IMR-90 (cell line): Measurements from ENCODE around the gene SHB. TPM values are rescaled to one million over a fixed set of nuclear protein-coding genes. Genes with fewer than 3 reads are reported as not detected.

Source experiments
- ATAC-seq: fragments of 200-7000 bp; cut with Tn5 transposase; 2 replicates; pipeline ENCODE4 v1.9.1; 2020; ENCODE audit warnings: low read depth, mild to moderate bottlenecking, moderate library complexity
- BruUV-seq: library from RNA; stranded (reverse); fragments of 400-500 nt; replicated peaks from 2 replicates; lab custom pipeline; 2021; lab: Mats Ljungman, UMichigan
- CTCF ChIA-PET: fragments of 300-600 bp; formaldehyde crosslinking; extraction: SDS; loops from one replicate; lab custom pipeline; 2021; ENCODE audit warnings: antibody characterized with exemption; lab: Yijun Ruan, JAX
- POLR2A ChIA-PET: fragments of 300-600 bp; sonication (Branson Sonifier 250); formaldehyde crosslinking; loops from one replicate; lab custom pipeline; 2022; ENCODE audit warnings: antibody characterized with exemption; ENCODE audit not compliant: unreplicated experiment; lab: Charles Lee
- DNase-seq: peaks from one replicate; pipeline ENCODE4 v3.0.0; 2013
- H2AFZ ChIP-seq: replicated peaks from 2 replicates; pipeline ENCODE3; 2013; ENCODE audit warnings: low read length, mild to moderate bottlenecking; ENCODE audit not compliant: poor library complexity
- H2AK5ac ChIP-seq: 2 replicates; pipeline ENCODE4 v1.6.1; 2013; ENCODE audit warnings: low read depth, low read length, inconsistent platforms
- H2AK9ac ChIP-seq: replicated peaks from 2 replicates; pipeline ENCODE3; 2013; ENCODE audit warnings: mild to moderate bottlenecking, low read depth, low read length, moderate library complexity; ENCODE audit not compliant: poor library complexity
- H2BK120ac ChIP-seq: 2 replicates; pipeline ENCODE4 v1.6.1; 2013; ENCODE audit warnings: low read depth, low read length, inconsistent platforms
- H2BK15ac ChIP-seq: 3 replicates; pipeline ENCODE4 v1.6.1; 2013; ENCODE audit warnings: low read depth, low read length, inconsistent platforms
- H2BK20ac ChIP-seq: 2 replicates; pipeline ENCODE4 v1.6.1; 2013; ENCODE audit warnings: low read depth, mild to moderate bottlenecking, inconsistent platforms, low read length, moderate library complexity
- H2BK5ac ChIP-seq: 2 replicates; pipeline ENCODE4 v1.6.1; 2013; ENCODE audit warnings: mild to moderate bottlenecking, low read depth, low read length, inconsistent platforms; ENCODE audit not compliant: poor library complexity, severe bottlenecking
- H3K14ac ChIP-seq: replicated peaks from 2 replicates; pipeline ENCODE4 v1.6.1; 2013; ENCODE audit warnings: low read depth, low read length, inconsistent platforms
- H3K18ac ChIP-seq: 2 replicates; pipeline ENCODE4 v1.6.1; 2013; ENCODE audit warnings: low read depth, low read length, control low read depth
- H3K23ac ChIP-seq: 2 replicates; pipeline ENCODE4 v1.6.1; 2013; ENCODE audit warnings: low read depth, low read length, inconsistent platforms
- H3K27ac ChIP-seq: 2 replicates; pipeline ENCODE4 v1.5.1; 2013; ENCODE audit warnings: mild to moderate bottlenecking, control low read depth, low read length; ENCODE audit not compliant: insufficient read depth
- H3K27me3 ChIP-seq: 2 replicates; pipeline ENCODE4 v1.6.1; 2013; ENCODE audit warnings: low read length; ENCODE audit not compliant: control insufficient read depth, insufficient read depth
- H3K36me3 ChIP-seq: 2 replicates; pipeline ENCODE4 v1.6.1; 2013; ENCODE audit warnings: low read length, mixed read lengths; ENCODE audit not compliant: control insufficient read depth, insufficient read depth
- H3K4ac ChIP-seq: 2 replicates; pipeline ENCODE4 v1.6.1; 2013; ENCODE audit warnings: low read depth, low read length, inconsistent platforms
- H3K4me1 ChIP-seq: 2 replicates; pipeline ENCODE4 v1.6.1; 2013; ENCODE audit warnings: low read length, mixed read lengths; ENCODE audit not compliant: control insufficient read depth, insufficient read depth
- H3K4me2 ChIP-seq: 2 replicates; pipeline ENCODE4 v1.6.1; 2013; ENCODE audit warnings: low read depth, mild to moderate bottlenecking, control low read depth, low read length, moderate library complexity
- H3K4me3 ChIP-seq: 2 replicates; pipeline ENCODE4 v1.5.1; 2013; ENCODE audit warnings: low read depth, mild to moderate bottlenecking, control low read depth, low read length, moderate library complexity; ENCODE audit not compliant: insufficient read depth
- H3K56ac ChIP-seq: 2 replicates; pipeline ENCODE4 v1.6.1; 2013; ENCODE audit warnings: low read length, inconsistent platforms; ENCODE audit not compliant: insufficient read depth; ENCODE audit errors: extremely low read depth
- H3K79me1 ChIP-seq, 2 experiments: 2 replicates each; pipeline ENCODE4 v1.6.1; 2013; ENCODE audit warnings: low read length in 2 of 2, inconsistent platforms in 1 of 2, low read depth in 1 of 2
- H3K9ac ChIP-seq: 2 replicates; pipeline ENCODE4 v1.6.1; 2013; ENCODE audit warnings: low read depth, low read length, control low read depth
- H3K9me1 ChIP-seq: 2 replicates; pipeline ENCODE4 v1.6.1; 2013; ENCODE audit warnings: low read length, inconsistent platforms; ENCODE audit not compliant: insufficient read depth
- H3K9me3 ChIP-seq: 2 replicates; pipeline ENCODE4 v1.6.1; 2013; ENCODE audit warnings: low read length; ENCODE audit not compliant: control insufficient read depth, insufficient read depth
- H4K20me1 ChIP-seq: 2 replicates; pipeline ENCODE4 v1.6.1; 2013; ENCODE audit warnings: low read length, inconsistent platforms; ENCODE audit not compliant: insufficient read depth
- H4K5ac ChIP-seq: 2 replicates; pipeline ENCODE4 v1.6.1; 2013; ENCODE audit warnings: mild to moderate bottlenecking, low read depth, low read length, control low read depth
- H4K8ac ChIP-seq, 2 experiments: 2 replicates each; pipeline ENCODE4 v1.6.1; 2013; ENCODE audit warnings: low read depth in 2 of 2, low read length in 2 of 2, control low read depth in 1 of 2, inconsistent platforms in 1 of 2
- H4K91ac ChIP-seq: 2 replicates; pipeline ENCODE4 v1.6.1; 2013; ENCODE audit warnings: low read depth, low read length, inconsistent platforms; ENCODE audit not compliant: insufficient read depth
- BHLHE40 ChIP-seq: fragments of 150-350 bp; IDR thresholded peaks from 2 replicates; pipeline ENCODE4 v1.6.1; 2016; ENCODE audit warnings: mild to moderate bottlenecking, low read depth, low read length
- CTCF ChIP-seq: conservative IDR thresholded peaks from 2 replicates; pipeline ENCODE4 v1.5.1; 2012; ENCODE audit warnings: mild to moderate bottlenecking, low read depth, low read length, improper control_type of control experiment
- MAFK ChIP-seq: IDR thresholded peaks from 2 replicates; pipeline ENCODE4 v1.6.1; 2012; ENCODE audit warnings: low read depth, low read length, improper control_type of control experiment
- MXI1 ChIP-seq: IDR thresholded peaks from 2 replicates; pipeline ENCODE4 v1.6.1; 2012; ENCODE audit warnings: low read depth, mild to moderate bottlenecking, low read length, moderate library complexity, borderline replicate concordance
- NFE2L2 ChIP-seq: fragments of 150-350 bp; IDR thresholded peaks from 2 replicates; pipeline ENCODE4 v1.6.1; 2016; ENCODE audit warnings: low read depth, mild to moderate bottlenecking, low read length
- POLR2A ChIP-seq: IDR thresholded peaks from 2 replicates; pipeline ENCODE4 v1.6.1; 2012; ENCODE audit warnings: mild to moderate bottlenecking, low read depth, low read length
- RAD21 ChIP-seq: IDR thresholded peaks from 2 replicates; pipeline ENCODE4 v1.6.1; 2012; ENCODE audit warnings: low read length, improper control_type of control experiment
- RCOR1 ChIP-seq: IDR thresholded peaks from 2 replicates; pipeline ENCODE4 v1.6.1; 2012; ENCODE audit warnings: mild to moderate bottlenecking, low read length, improper control_type of control experiment; ENCODE audit not compliant: insufficient replicate concordance
- SMC3 ChIP-seq: fragments of 150-350 bp; IDR thresholded peaks from 2 replicates; pipeline ENCODE4 v1.6.1; 2016; ENCODE audit warnings: low read depth, mild to moderate bottlenecking, antibody characterized with exemption, low read length, moderate library complexity
- WGBS, 2 experiments: methylation state at CpG; one replicate each; pipeline versions ENCODE4 v1.1.5 to v1.1.7; 2013; ENCODE audit warnings: missing lambda C conversion rate in 2 of 2; ENCODE audit not compliant: insufficient read length in 1 of 2; ENCODE audit errors: extremely low coverage in 2 of 2; 5-methylcytosine and 5-hydroxymethylcytosine counted together
- dilution Hi-C: fragments of 300-500 bp; cut with HindIII; formaldehyde crosslinking; loops from one replicate; pipeline ENCODE4 v1.14.3; 2018; ENCODE audit warnings: low sequenced_read_pairs; ENCODE audit not compliant: unreplicated experiment
- in situ Hi-C: fragments of 300-500 bp; cut with MboI; formaldehyde crosslinking; loops from 3 replicates; pipeline ENCODE4 v1.14.3; 2019; ENCODE audit warnings: low sequenced_read_pairs, inconsistent platforms, mixed read lengths
- intact Hi-C: fragments of 100-400 bp; cut with micrococcal nuclease; formaldehyde crosslinking; loops from 2 replicates; pipeline ENCODE4 v1.10.0; 2022
- polyA plus RNA-seq, 3 experiments: library from polyadenylated mRNA; depleted of rRNA; stranded (reverse); fragments of >200 nt; gene quantifications; 2 replicates each; pipeline ENCODE4 v1.2.3, GENCODE V29; 2012; ENCODE audit warnings: low replicate concordance in 1 of 3
- total RNA-seq: library from RNA; depleted of rRNA; stranded (reverse); fragments of >200 nt; gene quantifications from 2 replicates; pipeline ENCODE4 v1.2.3, GENCODE V29; 2012
- TF ChIP-seq, protein P1 (sequence below): fragments of 150-350 bp; IDR thresholded peaks from 2 replicates; pipeline ENCODE4 v1.6.1; 2016; ENCODE audit warnings: low read depth, mild to moderate bottlenecking, low read length, moderate library complexity, borderline replicate concordance

Gene SHB
- total and polyA plus RNA-seq, 2 of the 4 experiments (the other 2 are of a cell fraction) = 6.1 to 20.4 TPM

DNA sequence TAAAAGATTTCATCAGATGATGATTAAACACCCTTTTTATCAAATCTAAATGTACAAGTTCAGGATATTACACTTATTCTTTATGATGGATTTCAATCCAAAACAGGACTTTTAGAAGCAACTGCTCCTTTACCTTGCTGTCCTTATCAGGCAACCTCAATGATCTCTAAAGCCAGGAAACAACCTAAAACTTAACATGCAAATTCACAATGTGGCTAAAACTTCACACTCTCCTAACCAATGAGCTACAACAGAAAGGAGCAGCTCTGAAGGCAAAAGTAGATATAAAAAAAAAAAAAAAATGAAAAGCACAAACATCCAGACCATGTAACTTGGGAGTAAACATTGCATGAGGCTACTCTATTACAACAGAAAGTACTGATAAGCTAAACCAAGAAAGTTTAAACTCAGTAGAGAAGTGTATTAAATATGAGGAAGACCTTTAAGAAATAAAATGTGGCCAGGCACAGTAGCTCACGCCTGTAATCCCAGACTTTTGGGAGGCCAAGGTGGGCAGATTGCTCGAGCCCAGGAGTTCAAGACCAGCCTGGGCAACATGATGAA is 188.0 kb downstream of the SHB start:
- no peak overlapping the region for H3K4me3 ChIP-seq

More for the DNA sequence above, 188.0 kb downstream of the SHB start:
- Histone ChIP-seq H4K20me1 (no peaks in the 10 kb centered on the region), H3K4me2 (no peak overlapping the region), H3K9me1 (no peaks in the 10 kb centered on the region), H3K9me3 (peaks cover 5% of the 10 kb centered on the region), H3K4me1 (no peaks in the 10 kb centered on the region), H2BK15ac (no peak overlapping the region), H4K91ac (no peak overlapping the region), H3K4ac (no peak overlapping the region), H2BK20ac (no peak overlapping the region), H3K27me3 (no peaks in the 10 kb centered on the region), H3K18ac (no peak overlapping the region), H3K27ac (peak overlapping the region; percentile 9; the same call in 1 of the 2 replicates), H3K36me3 (peaks cover 16% of the 10 kb centered on the region), H2BK5ac (no peak overlapping the region), H3K79me1 (peaks cover 12 to 14% of the 10 kb centered on the region in 2 experiments; a peak in 3 of 4 replicates), H2AK5ac (no peak overlapping the region), H2BK120ac (no peak overlapping the region), H3K56ac (no peak overlapping the region), H4K8ac (no peak overlapping the region), H4K5ac (no peak overlapping the region; the same call in 1 of the 2 replicates), H3K23ac (no peak overlapping the region), H2AK9ac (no peak overlapping the region), H3K14ac (no peak overlapping the region), H3K9ac (no peak overlapping the region), H2AFZ (no peak overlapping the region)
- intact Hi-C loops (no loop called here), in situ Hi-C loops (no loop called here), dilution Hi-C loops (no loop called here)
- 100% methylated on average over 1 of the region's 2 CpGs; no CpG with 5 or more reads in 1 of the 2 experiments for WGBS, 2 experiments
- no peak for TF ChIP-seq RCOR1
- TF ChIP-seq CTCF = no peak
- no peak for TF ChIP-seq MAFK
- no peak for TF ChIP-seq MXI1
- TF ChIP-seq SMC3 = no peak
- no peak for TF ChIP-seq POLR2A
- no peak for TF ChIP-seq RAD21
- no peak for TF ChIP-seq BHLHE40
- TF ChIP-seq, protein P1, sequence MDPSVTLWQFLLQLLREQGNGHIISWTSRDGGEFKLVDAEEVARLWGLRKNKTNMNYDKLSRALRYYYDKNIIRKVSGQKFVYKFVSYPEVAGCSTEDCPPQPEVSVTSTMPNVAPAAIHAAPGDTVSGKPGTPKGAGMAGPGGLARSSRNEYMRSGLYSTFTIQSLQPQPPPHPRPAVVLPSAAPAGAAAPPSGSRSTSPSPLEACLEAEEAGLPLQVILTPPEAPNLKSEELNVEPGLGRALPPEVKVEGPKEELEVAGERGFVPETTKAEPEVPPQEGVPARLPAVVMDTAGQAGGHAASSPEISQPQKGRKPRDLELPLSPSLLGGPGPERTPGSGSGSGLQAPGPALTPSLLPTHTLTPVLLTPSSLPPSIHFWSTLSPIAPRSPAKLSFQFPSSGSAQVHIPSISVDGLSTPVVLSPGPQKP = no peak
- no peak for TF ChIP-seq NFE2L2
- DNase-seq (peak; percentile 10), ATAC-seq (peak; percentile 68)
- BruUV-seq = no TSS peak
- ChIA-PET CTCF (interaction anchor here (0.6 kb wide), 1 partner anchor 28 kb away, joined by 3 read pairs; no protein-coding TSS in a partner anchor), POLR2A (interaction anchor here (0.5 to 0.7 kb wide), 2 partner anchors 19 to 330 kb away, joined by 4 to 6 read pairs; no protein-coding TSS in a partner anchor)
